HEK293T (cell line): ENCODE measurements around the gene B4GALNT1.

Source experiments
- CTCF ChIA-PET: fragments of 350-600 bp; formaldehyde crosslinking; extraction: SDS; loops from one replicate; lab custom pipeline; 2021; ENCODE audit warnings: antibody characterized with exemption, inconsistent platforms; lab: Yijun Ruan, JAX
- POLR2A ChIA-PET: fragments of 350-600 bp; formaldehyde crosslinking; extraction: SDS; loops from one replicate; lab custom pipeline; 2020; ENCODE audit warnings: antibody characterized with exemption, inconsistent platforms; lab: Yijun Ruan, JAX
- DNase-seq: peaks from one replicate; pipeline ENCODE4 v3.0.0; 2012; ENCODE audit warnings: mixed read lengths; ENCODE audit errors: extremely low spot score
- ARNT ChIP-seq: fragments of 450-650 bp; IDR thresholded peaks from 2 replicates; pipeline ENCODE4 v1.6.1; 2017; ENCODE audit warnings: mild to moderate bottlenecking
- BHLHE40 ChIP-seq: fragments of 450-650 bp; IDR thresholded peaks from 2 replicates; pipeline ENCODE4 v1.6.1; 2016; ENCODE audit warnings: mild to moderate bottlenecking, moderate library complexity, borderline replicate concordance
- CTBP1 ChIP-seq: fragments of 450-650 bp; IDR thresholded peaks from 2 replicates; pipeline ENCODE4 v1.6.1; 2016; ENCODE audit warnings: borderline replicate concordance
- ELF4 ChIP-seq: fragments of 450-650 bp; IDR thresholded peaks from 2 replicates; pipeline ENCODE4 v1.6.1; 2017; ENCODE audit warnings: antibody characterized with exemption
- FOXA1 ChIP-seq: fragments of 450-650 bp; IDR thresholded peaks from 2 replicates; pipeline ENCODE4 v1.6.1; 2016; ENCODE audit warnings: mild to moderate bottlenecking
- FOXK2 ChIP-seq: fragments of 450-650 bp; IDR thresholded peaks from 2 replicates; pipeline ENCODE4 v1.6.1; 2016; ENCODE audit warnings: mild to moderate bottlenecking
- FOXM1 ChIP-seq: fragments of 450-650 bp; IDR thresholded peaks from 2 replicates; pipeline ENCODE4 v1.6.1; 2017; ENCODE audit warnings: mild to moderate bottlenecking, borderline replicate concordance
- HDGF ChIP-seq: fragments of 450-650 bp; IDR thresholded peaks from 2 replicates; pipeline ENCODE4 v1.6.1; 2017; ENCODE audit warnings: antibody characterized with exemption, borderline replicate concordance
- L3MBTL2 ChIP-seq: fragments of 450-650 bp; conservative IDR thresholded peaks from 2 replicates; pipeline ENCODE4 v1.6.1; 2016; ENCODE audit warnings: mild to moderate bottlenecking
- LEF1 ChIP-seq: fragments of 450-650 bp; IDR thresholded peaks from 2 replicates; pipeline ENCODE4 v1.6.1; 2017; ENCODE audit warnings: mild to moderate bottlenecking, borderline replicate concordance
- NFRKB ChIP-seq: fragments of 450-650 bp; IDR thresholded peaks from 2 replicates; pipeline ENCODE4 v1.6.1; 2016; ENCODE audit warnings: mild to moderate bottlenecking, moderate library complexity
- PKNOX1 ChIP-seq: fragments of 450-650 bp; IDR thresholded peaks from 2 replicates; pipeline ENCODE4 v1.6.1; 2016
- SP1 ChIP-seq: fragments of 450-650 bp; IDR thresholded peaks from 2 replicates; pipeline ENCODE4 v1.6.1; 2017
- SUZ12 ChIP-seq: fragments of 450-650 bp; IDR thresholded peaks from 2 replicates; pipeline ENCODE4 v1.6.1; 2016; ENCODE audit warnings: mild to moderate bottlenecking
- TARDBP ChIP-seq: fragments of 450-650 bp; IDR thresholded peaks from 2 replicates; pipeline ENCODE4 v1.6.1; 2016
- ZNF384 ChIP-seq: fragments of 450-650 bp; IDR thresholded peaks from 2 replicates; pipeline ENCODE4 v1.6.1; 2016

The B4GALNT1 gene

DNA sequence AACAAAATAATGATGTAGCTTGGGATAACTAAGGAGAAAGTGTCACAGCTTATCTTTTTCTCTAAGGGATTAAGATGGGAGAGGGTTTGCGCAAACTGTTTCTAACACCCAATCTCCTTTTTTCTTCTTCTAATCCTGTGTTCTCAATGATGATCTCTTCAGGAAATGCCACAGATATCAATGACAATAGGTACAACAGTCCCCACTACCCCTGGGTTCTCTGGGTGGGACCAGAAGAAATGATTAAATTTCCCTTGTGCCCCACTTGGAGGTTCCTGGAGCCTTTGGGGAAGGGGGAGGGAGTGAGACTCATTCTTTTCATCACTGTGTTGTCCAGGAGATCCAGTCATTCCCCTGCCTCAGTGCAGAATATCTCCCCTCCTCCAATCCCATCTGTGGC lies 50.6 kb downstream of the B4GALNT1 start:
- TF ChIP-seq TARDBP = no peak
- TF ChIP-seq FOXA1 = no peak
- no peak for TF ChIP-seq ELF4
- TF ChIP-seq BHLHE40 = no peak
- TF ChIP-seq PKNOX1 = no peak
- no peak for TF ChIP-seq SP1
- TF ChIP-seq ARNT = no peak
- TF ChIP-seq L3MBTL2 = no peak
- no peak for TF ChIP-seq NFRKB
- TF ChIP-seq LEF1 = no peak
- TF ChIP-seq FOXM1 = no peak
- TF ChIP-seq FOXK2 = no peak
- TF ChIP-seq ZNF384 = no peak
- POLR2A ChIA-PET = no interaction called here
- no peak for DNase-seq
- CTCF ChIA-PET = interaction anchor here (0.5 to 3.9 kb wide), 7 partner anchors 10 to 141 kb away, joined by 3 to 22 read pairs (median 9); no protein-coding TSS in a partner anchor

DNA sequence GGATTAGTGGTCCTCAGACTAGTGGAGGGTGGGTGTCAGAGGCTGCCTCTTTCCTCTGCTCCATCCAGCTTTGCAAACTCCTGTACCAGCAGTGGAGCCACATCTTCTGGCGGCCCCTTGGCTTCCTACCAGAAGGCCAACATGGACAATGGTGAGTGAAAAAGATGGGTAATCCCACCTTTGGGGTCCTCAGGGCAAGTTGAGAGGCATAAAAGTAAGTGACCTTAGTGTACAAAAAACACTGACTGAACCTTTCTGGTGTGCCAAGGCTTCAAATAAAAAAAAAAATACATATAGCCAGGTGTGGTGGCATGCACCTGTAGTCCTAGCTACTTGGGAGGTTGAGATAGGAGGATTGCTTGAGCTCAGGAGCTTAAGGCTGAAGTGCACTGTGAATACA lies 51.2 kb downstream of the B4GALNT1 start:
- ChIA-PET POLR2A (interaction anchor here (1.1 kb wide), 1 partner anchor 29 kb away, joined by 3 read pairs; the partner anchor contains the start of gene ARHGEF25), CTCF (interaction anchor here (0.5 to 3.9 kb wide), 3 partner anchors 10 to 38 kb away, joined by 3 to 22 read pairs (median 16); no protein-coding TSS in a partner anchor)
- DNase-seq = no peak
- no peak for TF ChIP-seq ARNT
- no peak for TF ChIP-seq SUZ12
- TF ChIP-seq TARDBP = no peak
- no peak for TF ChIP-seq ZNF384
- no peak for TF ChIP-seq FOXM1
- TF ChIP-seq LEF1 = no peak
- no peak for TF ChIP-seq CTBP1
- no peak for TF ChIP-seq HDGF
- TF ChIP-seq BHLHE40 = no peak

- POLR2A ChIA-PET = interaction anchor here (1.1 kb wide), 1 partner anchor 30 kb away, joined by 3 read pairs; the partner anchor contains the start of gene ARHGEF25
- no peak for TF ChIP-seq FOXK2
- no peak for TF ChIP-seq PKNOX1
- TF ChIP-seq SUZ12 = no peak
- CTCF ChIA-PET = interaction anchor here (0.7 to 1.6 kb wide), 2 partner anchors 10 to 13 kb away, joined by 3 read pairs; no protein-coding TSS in a partner anchor
- no peak for DNase-seq
Measured at GRCh38 chr12:57580466-57580795, 52.6 kb downstream of the B4GALNT1 start.

- POLR2A ChIA-PET = no interaction called here
- CTCF ChIA-PET = interaction anchor here (0.7 to 1.6 kb wide), 2 partner anchors 9 to 13 kb away, joined by 3 read pairs; no protein-coding TSS in a partner anchor
- TF ChIP-seq SUZ12 (no peak), TARDBP (no peak), LEF1 (no peak), SP1 (no peak), FOXK2 (no peak), ZNF384 (no peak), L3MBTL2 (no peak), CTBP1 (no peak), NFRKB (no peak), FOXM1 (no peak), HDGF (no peak)
- no peak for DNase-seq
Measured at GRCh38 chr12:57579677-57580465, 53.1 kb downstream of the B4GALNT1 start.

- no peak for TF ChIP-seq LEF1
- TF ChIP-seq FOXM1 = no peak
- no peak for TF ChIP-seq L3MBTL2
- TF ChIP-seq CTBP1 = no peak
- POLR2A ChIA-PET = no interaction called here
Measured at GRCh38 chr12:57579011-57579410, 54.0 kb downstream of the B4GALNT1 start.

DNA sequence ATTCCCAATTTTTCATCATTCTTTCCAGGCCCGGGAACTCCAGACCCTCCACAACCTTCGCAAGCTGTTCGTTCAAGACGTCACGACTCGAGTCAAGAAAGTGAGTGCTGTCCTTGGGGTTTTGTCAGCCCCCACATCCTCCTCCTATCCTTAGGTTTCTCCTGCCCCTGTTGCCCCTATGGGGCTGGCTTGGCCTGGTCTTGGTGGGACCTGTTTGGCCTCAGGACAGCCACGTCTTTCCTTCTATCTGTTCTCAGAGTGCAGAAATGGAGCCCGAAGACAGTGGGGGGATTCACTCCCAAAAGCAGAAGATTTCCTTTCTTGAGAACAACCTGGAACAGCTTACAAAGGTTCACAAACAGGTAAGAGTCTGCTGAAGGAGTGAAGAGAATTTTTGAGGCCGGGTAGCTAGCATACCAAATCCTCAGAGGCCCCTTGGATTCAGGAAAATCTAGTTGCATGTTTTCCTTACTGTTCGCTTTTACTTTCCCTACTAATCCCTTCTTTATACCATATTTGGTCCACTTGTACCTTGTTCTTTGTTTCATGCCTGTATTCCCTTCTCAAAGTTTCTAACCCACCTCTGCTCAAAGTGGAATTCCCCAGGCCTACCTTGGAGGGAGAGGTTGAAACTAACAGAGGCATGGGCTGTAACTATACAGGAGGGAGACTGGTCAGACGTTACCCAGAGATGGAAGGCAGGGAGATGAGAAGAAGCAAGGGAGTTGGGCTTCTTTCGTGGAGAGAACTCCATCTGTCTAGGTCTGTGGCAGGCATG lies 54.8 kb downstream of the B4GALNT1 start:
- no peak for DNase-seq
- CTCF ChIA-PET = interaction anchor here (1.0 kb wide), 1 partner anchor 17 kb away, joined by 3 read pairs; no protein-coding TSS in a partner anchor
- POLR2A ChIA-PET = no interaction called here
- TF ChIP-seq HDGF (no peak), SP1 (no peak), ARNT (no peak), FOXK2 (no peak), NFRKB (no peak), ZNF384 (no peak), ELF4 (no peak), FOXM1 (no peak), CTBP1 (no peak), SUZ12 (no peak), LEF1 (no peak), PKNOX1 (no peak), FOXA1 (no peak), L3MBTL2 (no peak), BHLHE40 (no peak), TARDBP (no peak)

More at GRCh38 chr12:57579011-57579410, 54.0 kb downstream of the B4GALNT1 start:
- DNase-seq = no peak
- CTCF ChIA-PET = interaction anchor here (1.0 kb wide), 1 partner anchor 18 kb away, joined by 3 read pairs; no protein-coding TSS in a partner anchor
